WTC11 (cell line): ENCODE results near the gene BRD1.

Source experiments
- ESRRA ChIP-seq: sonication (generic); formaldehyde crosslinking; IDR thresholded peaks from 2 replicates; pipeline ENCODE4 v1.8.1; 2022; ENCODE audit warnings: mild to moderate bottlenecking, missing genetic modification reagents, borderline replicate concordance
- TF ChIP-seq, protein P1 (sequence below): fragments of 200-600 bp; IDR thresholded peaks from 2 replicates; pipeline ENCODE4 v1.8.0; 2022; ENCODE audit warnings: antibody characterized with exemption
- TF ChIP-seq, protein P2 (sequence below): sonication (generic); formaldehyde crosslinking; conservative IDR thresholded peaks from 2 replicates; pipeline ENCODE4 v1.8.1; 2022; ENCODE audit warnings: mild to moderate bottlenecking, missing genetic modification reagents

DNA sequence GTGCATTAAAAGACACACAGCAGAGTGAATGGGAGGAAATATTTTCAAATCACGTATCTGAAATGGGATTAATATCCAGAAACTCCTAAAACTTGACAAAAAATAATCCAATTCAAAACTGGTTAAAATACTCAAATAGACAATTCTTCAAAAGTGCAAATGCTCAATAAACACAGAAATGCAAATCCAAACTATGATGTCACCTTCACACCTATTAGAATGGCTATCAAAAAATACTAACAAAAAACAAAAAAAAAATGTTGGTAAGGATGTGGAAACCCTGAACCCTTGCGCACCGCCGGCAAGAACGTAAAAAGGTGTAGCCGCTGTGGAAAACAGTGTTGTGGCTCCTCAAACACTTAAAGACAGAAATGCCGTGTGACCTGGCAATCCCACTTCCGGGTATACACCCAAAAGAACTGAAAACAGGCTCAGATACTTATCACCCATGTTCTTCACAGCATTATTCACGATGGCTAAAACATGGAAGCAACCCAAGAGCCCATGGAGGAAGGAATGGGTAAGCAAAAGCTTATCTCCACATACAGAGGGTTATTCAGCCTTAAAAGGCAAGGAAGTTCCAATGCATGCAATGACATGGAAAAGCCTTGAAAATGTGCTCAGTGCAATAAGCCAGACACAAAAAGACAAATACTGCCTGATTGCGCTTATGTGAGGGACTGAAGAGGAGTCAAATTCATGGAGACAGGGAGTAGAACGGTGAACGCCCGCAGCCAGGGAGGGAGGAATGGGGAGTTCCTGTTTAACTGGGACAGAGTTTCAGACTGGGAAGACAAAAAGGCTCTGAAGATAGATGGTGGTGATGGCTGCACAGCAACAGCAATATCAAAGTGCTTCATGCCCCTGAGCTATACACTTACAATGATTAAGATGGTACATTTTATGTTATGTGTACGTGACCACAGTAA, 19.6 kb downstream of the BRD1 start:
- TF ChIP-seq ESRRA, result no peak
- TF ChIP-seq, protein P1, sequence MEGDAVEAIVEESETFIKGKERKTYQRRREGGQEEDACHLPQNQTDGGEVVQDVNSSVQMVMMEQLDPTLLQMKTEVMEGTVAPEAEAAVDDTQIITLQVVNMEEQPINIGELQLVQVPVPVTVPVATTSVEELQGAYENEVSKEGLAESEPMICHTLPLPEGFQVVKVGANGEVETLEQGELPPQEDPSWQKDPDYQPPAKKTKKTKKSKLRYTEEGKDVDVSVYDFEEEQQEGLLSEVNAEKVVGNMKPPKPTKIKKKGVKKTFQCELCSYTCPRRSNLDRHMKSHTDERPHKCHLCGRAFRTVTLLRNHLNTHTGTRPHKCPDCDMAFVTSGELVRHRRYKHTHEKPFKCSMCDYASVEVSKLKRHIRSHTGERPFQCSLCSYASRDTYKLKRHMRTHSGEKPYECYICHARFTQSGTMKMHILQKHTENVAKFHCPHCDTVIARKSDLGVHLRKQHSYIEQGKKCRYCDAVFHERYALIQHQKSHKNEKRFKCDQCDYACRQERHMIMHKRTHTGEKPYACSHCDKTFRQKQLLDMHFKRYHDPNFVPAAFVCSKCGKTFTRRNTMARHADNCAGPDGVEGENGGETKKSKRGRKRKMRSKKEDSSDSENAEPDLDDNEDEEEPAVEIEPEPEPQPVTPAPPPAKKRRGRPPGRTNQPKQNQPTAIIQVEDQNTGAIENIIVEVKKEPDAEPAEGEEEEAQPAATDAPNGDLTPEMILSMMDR, result no peak
- TF ChIP-seq, protein P2, sequence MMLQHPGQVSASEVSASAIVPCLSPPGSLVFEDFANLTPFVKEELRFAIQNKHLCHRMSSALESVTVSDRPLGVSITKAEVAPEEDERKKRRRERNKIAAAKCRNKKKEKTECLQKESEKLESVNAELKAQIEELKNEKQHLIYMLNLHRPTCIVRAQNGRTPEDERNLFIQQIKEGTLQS (CRISPR knock-in tag), result no peak
